Measurements from ENCODE around the gene ZNF280D. TPM values are rescaled to one million over a fixed set of nuclear protein-coding genes. Genes with fewer than 3 reads are reported as not detected.
A peak's percentile ranks its signal among the peaks of the same experiment; 100 is the strongest.

ZNF280D gene
- total and polyA plus RNA-seq, 12 donors: 16.9 to 67.5 (median 46.1) TPM

DNA sequence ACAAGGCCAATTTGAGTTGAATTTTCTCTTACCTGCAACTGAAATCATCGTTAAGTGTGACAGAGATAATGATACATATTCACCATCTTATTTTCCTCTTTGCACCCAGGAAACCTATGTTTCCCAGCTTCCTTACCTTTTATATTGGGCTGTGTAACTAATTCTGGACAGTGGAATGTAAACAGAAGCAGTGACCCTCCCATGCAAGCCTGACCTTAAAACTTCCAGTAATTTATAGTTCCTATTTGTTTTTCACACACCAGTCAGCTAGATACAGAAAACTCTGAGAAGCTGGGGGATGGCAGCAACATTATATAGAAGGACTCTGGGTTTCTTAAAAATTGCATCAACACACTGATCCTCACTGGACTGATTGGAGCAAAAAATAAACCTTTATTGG, 4.5 kb upstream of the ZNF280D start:
- WGBS, 4 donors: 87 to 96% (median 93%) methylated on average over 1 of the region's 1 CpG
- intact Hi-C loops (cut with DNase I): loop anchor here in 1 of 2 donors (10.0 kb wide), 1 partner anchor 103 kb away; no protein-coding TSS in a partner anchor
- Histone ChIP-seq H3K9me3 (replicated peaks in 1 of 3) (no peaks in the 10 kb centered on the region), H3K4me1 (replicated peaks in 1 of 2) (peaks cover 3 to 10% of the 10 kb centered on the region in 2 donors), H3K36me3 (replicated peaks in 1 of 2) (no peaks in the 10 kb centered on the region), H3K27ac (no peak overlapping the region), H3K4me3 (no peak overlapping the region), H3K27me3 (no peaks in the 10 kb centered on the region)
- no peak for DNase-seq
- TF ChIP-seq, protein P1, sequence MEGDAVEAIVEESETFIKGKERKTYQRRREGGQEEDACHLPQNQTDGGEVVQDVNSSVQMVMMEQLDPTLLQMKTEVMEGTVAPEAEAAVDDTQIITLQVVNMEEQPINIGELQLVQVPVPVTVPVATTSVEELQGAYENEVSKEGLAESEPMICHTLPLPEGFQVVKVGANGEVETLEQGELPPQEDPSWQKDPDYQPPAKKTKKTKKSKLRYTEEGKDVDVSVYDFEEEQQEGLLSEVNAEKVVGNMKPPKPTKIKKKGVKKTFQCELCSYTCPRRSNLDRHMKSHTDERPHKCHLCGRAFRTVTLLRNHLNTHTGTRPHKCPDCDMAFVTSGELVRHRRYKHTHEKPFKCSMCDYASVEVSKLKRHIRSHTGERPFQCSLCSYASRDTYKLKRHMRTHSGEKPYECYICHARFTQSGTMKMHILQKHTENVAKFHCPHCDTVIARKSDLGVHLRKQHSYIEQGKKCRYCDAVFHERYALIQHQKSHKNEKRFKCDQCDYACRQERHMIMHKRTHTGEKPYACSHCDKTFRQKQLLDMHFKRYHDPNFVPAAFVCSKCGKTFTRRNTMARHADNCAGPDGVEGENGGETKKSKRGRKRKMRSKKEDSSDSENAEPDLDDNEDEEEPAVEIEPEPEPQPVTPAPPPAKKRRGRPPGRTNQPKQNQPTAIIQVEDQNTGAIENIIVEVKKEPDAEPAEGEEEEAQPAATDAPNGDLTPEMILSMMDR (IDR thresholded peaks at IDR 0.05): no peak
- TF ChIP-seq POLR2A (IDR thresholded peaks at IDR 0.05): no peak

DNA sequence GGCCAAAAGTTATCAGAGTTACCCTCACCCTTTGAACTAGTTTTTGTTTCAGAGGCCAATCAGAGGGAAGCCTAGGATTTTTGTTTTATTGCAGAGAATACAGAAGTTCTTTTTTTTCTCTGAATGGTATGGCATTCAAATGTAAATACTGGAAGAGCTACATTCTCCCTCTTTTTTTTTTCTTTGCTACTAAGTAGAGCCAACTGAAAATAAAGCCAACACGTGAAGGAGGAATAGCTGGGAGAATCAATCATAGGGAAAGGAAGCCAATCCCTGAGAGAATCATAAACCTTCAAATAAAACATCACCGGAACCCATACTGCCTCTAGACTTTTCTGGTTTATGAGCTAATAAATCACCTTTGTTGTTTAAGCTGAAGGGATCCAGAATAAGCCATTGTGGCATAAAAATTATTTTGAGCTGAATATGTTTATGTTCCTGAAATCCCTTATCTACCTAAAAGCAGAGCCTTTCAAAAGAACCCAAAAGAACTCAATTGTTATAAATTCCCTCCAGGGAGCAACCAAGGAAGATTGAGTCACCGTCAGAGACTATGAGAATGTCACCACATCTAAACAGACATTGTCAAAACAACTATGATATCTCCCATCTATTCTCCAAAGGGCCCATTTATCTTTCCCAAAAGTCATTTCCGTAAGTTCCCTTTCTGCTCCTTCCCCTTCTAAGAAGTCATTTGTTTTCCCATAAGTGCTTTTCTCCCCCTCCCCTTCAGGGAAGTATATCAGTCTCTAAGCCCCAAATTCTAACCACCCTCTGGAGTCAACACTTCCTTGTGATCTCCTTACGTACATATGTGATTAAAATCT, 3.8 kb upstream of the ZNF280D start:
- Histone ChIP-seq H3K36me3 (replicated peaks in 1 of 2) (no peaks in the 10 kb centered on the region), H3K4me3 (no peak overlapping the region), H3K27ac (peak overlapping the region in 2 of 5 donors; percentile 58 to 72), H3K27me3 (no peaks in the 10 kb centered on the region), H3K4me1 (replicated peaks in 1 of 2) (peaks cover 8 to 14% of the 10 kb centered on the region in 2 donors), H3K9me3 (replicated peaks in 1 of 3) (no peaks in the 10 kb centered on the region)
- intact Hi-C loops (cut with DNase I): loop anchor here in 1 of 2 donors (10.0 kb wide), 1 partner anchor 102 kb away; no protein-coding TSS in a partner anchor
- no peak for DNase-seq
- 47 to 57% (median 53%) methylated on average over 5 of the region's 5 CpGs for WGBS, 4 donors
- no peak for TF ChIP-seq POLR2A (IDR thresholded peaks at IDR 0.05)
- TF ChIP-seq, protein P1 (IDR thresholded peaks at IDR 0.05): no peak

DNA sequence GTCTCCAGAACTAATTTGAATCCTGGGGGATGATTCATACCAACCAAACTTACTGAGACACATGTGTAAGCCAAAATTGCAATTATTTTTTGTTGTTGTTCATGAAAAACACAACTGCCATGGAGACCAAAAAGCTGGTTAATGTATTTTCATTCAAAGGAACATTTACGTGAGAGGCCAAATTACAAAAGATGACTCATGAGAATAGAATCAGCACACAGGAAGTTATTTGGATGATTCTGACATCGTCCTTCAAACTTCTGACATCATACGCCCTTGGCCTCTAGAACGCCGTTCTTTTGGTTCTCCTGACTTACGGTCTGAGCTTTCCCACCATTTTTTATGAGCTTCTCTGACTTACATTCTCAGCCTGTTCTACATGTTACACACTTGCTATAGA, 3.0 kb upstream of the ZNF280D start:
- intact Hi-C loops (cut with DNase I): loop anchor here in 1 of 2 donors (10.0 kb wide), 1 partner anchor 102 kb away; no protein-coding TSS in a partner anchor

DNA sequence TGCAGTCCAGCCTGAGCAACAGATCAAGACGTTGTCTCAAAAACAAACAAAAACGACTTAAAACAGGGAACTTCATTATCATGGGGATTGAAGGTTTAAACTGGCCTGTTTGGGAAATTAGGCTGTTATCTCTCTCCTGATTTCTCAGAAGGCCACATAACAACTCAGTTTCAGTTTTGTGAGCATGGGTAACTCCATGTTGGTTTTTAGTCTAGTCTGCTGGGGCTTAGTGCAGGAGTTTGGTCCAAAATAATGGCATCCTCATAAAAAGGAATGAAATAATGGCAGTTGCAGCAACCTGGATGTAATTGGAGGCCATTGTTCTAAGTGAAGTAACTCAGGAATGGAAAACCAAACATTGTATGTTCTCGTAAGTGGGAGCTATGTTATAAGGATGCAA, 2.3 kb upstream of the ZNF280D start:
- Histone ChIP-seq H3K27me3 (no peaks in the 10 kb centered on the region), H3K4me1 (replicated peaks in 1 of 2) (peaks cover 17 to 29% of the 10 kb centered on the region in 2 donors), H3K36me3 (replicated peaks in 1 of 2) (no peaks in the 10 kb centered on the region), H3K4me3 (no peak overlapping the region), H3K9me3 (replicated peaks in 1 of 3) (no peaks in the 10 kb centered on the region), H3K27ac (peak overlapping the region in 2 of 5 donors; percentile 4 to 58)
- TF ChIP-seq POLR2A (IDR thresholded peaks at IDR 0.05): no peak
- TF ChIP-seq, protein P1 (IDR thresholded peaks at IDR 0.05): no peak
- DNase-seq: no peak
- WGBS, 4 donors: 51 to 60% (median 55%) methylated on average over 3 of the region's 3 CpGs
- intact Hi-C loops (cut with DNase I): loop anchor here in 1 of 2 donors (10.0 kb wide), 1 partner anchor 101 kb away; no protein-coding TSS in a partner anchor

More for the DNA sequence above, 3.0 kb upstream of the ZNF280D start:
- H3K4me3 ChIP-seq: no peak overlapping the region
- no peaks in the 10 kb centered on the region for H3K9me3 ChIP-seq (replicated peaks in 1 of 3)
- H3K27me3 ChIP-seq: no peaks in the 10 kb centered on the region
- H3K36me3 ChIP-seq (replicated peaks in 1 of 2): no peaks in the 10 kb centered on the region
- peaks cover 16 to 22% of the 10 kb centered on the region in 2 donors for H3K4me1 ChIP-seq (replicated peaks in 1 of 2)
- 31 to 46% (median 45%) methylated on average over 6 of the region's 6 CpGs for WGBS, 4 donors
- peak; percentile 26 to 61 (median 50) for DNase-seq
- TF ChIP-seq POLR2A (IDR thresholded peaks at IDR 0.05): no peak
- TF ChIP-seq, protein P1 (IDR thresholded peaks at IDR 0.05): no peak
- peak overlapping the region in 2 of 5 donors; percentile 58 to 72 for H3K27ac ChIP-seq

Measured in adrenal gland (tissue), 12 donors.